ENCODE results near the gene VPS13A. TPM values are rescaled to one million over a fixed set of nuclear protein-coding genes. Genes with fewer than 3 reads are reported as not detected.

The VPS13A gene
- total and polyA plus RNA-seq, 2 of the 13 experiments (the other 11 are each of a cell fraction or from before 2014, with no cell fraction given): 20.4 to 20.7 TPM

- TF ChIP-seq BHLHE40 (IDR thresholded peaks at IDR 0.05; ENCODE audit: low read length) (peak; percentile 64), ZBTB25 (CRISPR knock-in tag; IDR thresholded peaks at IDR 0.05) (0 out of 2 replicates have a peak, but pooled peaks have one; percentile 7), ZBTB43 (CRISPR knock-in tag; conservative IDR thresholded peaks at IDR 0.05) (peak; percentile 57; the same call in 1 of the 2 replicates), KLF13 (CRISPR knock-in tag; IDR thresholded peaks at IDR 0.05) (peak; percentile 56; the same call in 1 of the 2 replicates), MAX (IDR thresholded peaks at IDR 0.05) (peak; percentile 91), TFAP4 (IDR thresholded peaks at IDR 0.05; ENCODE audit: borderline replicate concordance, low read depth) (no peak), FIP1L1 (IDR thresholded peaks at IDR 0.05; ENCODE audit: borderline replicate concordance, insufficient read depth, low read depth, low read length) (peak; percentile 49; the same call in 1 of the 2 replicates), HMGXB4 (CRISPR knock-in tag; IDR thresholded peaks at IDR 0.05; ENCODE audit: borderline replicate concordance in 1 of 2, low read depth in 1 of 2) (0 out of 4 replicates have a peak, but pooled peaks of 1 of the 2 experiments have one; percentile 1), ZNF337 (CRISPR knock-in tag; IDR thresholded peaks at IDR 0.05; ENCODE audit: borderline replicate concordance, low read depth) (no peak), RBAK (CRISPR knock-in tag; IDR thresholded peaks at IDR 0.05) (0 out of 2 replicates have a peak, but pooled peaks have one; percentile 18), ZNF746 (CRISPR knock-in tag; IDR thresholded peaks at IDR 0.05) (peak; percentile 58; the same call in 1 of the 2 replicates), RBM22 (optimal IDR thresholded peaks at IDR 0.05; ENCODE audit: low read length) (peak; percentile 14), MXD1 (CRISPR knock-in tag; IDR thresholded peaks at IDR 0.05) (peak; percentile 39; the same call in 1 of the 2 replicates), KAT8 (CRISPR knock-in tag; IDR thresholded peaks at IDR 0.05) (0 out of 2 replicates have a peak, but pooled peaks have one; percentile 1), PHF8 (CRISPR knock-in tag; IDR thresholded peaks at IDR 0.05) (peak; percentile 16; the same call in 1 of the 2 replicates), DNMT1 (CRISPR knock-in tag; IDR thresholded peaks at IDR 0.05) (no peak), GATAD1 (CRISPR knock-in tag; IDR thresholded peaks at IDR 0.05) (no peak), MAZ (IDR thresholded peaks at IDR 0.05; ENCODE audit: borderline replicate concordance, low read depth, low read length) (no peak), MAZ (CRISPR knock-in tag; IDR thresholded peaks at IDR 0.05; ENCODE audit: low read depth) (peak; percentile 13; the same call in 1 of the 2 replicates), ZBTB20 (CRISPR knock-in tag; IDR thresholded peaks at IDR 0.05; ENCODE audit: borderline replicate concordance, low read depth) (0 out of 2 replicates have a peak, but pooled peaks have one; percentile 37), SALL1 (CRISPR knock-in tag; IDR thresholded peaks at IDR 0.05) (peak; percentile 51; the same call in 1 of the 2 replicates), ZNF274 (CRISPR knock-in tag; IDR thresholded peaks at IDR 0.05) (0 out of 2 replicates have a peak, but pooled peaks have one; percentile 4)
These were observed 810 bp downstream of the VPS13A start (continued) for GRCh38 chr9:77177894-77178794.

Measured in HepG2 (cell line).